Transverse colon (tissue), 4 donors: Measurements from ENCODE around the gene MTHFR.

Experiments used
- CTCF ChIP-seq, 5 experiments: fragments of 200-600 bp in 3 of 5; fragments of 450-650 bp in 2 of 5; sonication (generic) in 3 of 5; IDR thresholded peaks; 1 replicate in 2 of 5; 2 replicates in 3 of 5; pipeline ENCODE4 v1.5.1; 2016 to 2017; ENCODE audit warnings: antibody characterized with exemption in 5 of 5, inconsistent platforms in 3 of 5, mild to moderate bottlenecking in 2 of 5, moderate library complexity in 1 of 5
- EP300 ChIP-seq: sonication (generic); formaldehyde crosslinking; IDR thresholded peaks from one replicate; pipeline ENCODE4 v1.6.1; 2017; ENCODE audit warnings: antibody characterized with exemption, low read depth
- POLR2A ChIP-seq: fragments of 450-650 bp; IDR thresholded peaks from one replicate; pipeline ENCODE4 v1.6.1; 2016; ENCODE audit warnings: antibody characterized with exemption, mild to moderate bottlenecking, moderate library complexity
- POLR2AphosphoS5 ChIP-seq, 3 donors: sonication (generic); formaldehyde crosslinking; IDR thresholded peaks; one replicate each; pipeline ENCODE4 v1.6.1; 2016; ENCODE audit warnings: antibody characterized with exemption in 3 of 3

DNA sequence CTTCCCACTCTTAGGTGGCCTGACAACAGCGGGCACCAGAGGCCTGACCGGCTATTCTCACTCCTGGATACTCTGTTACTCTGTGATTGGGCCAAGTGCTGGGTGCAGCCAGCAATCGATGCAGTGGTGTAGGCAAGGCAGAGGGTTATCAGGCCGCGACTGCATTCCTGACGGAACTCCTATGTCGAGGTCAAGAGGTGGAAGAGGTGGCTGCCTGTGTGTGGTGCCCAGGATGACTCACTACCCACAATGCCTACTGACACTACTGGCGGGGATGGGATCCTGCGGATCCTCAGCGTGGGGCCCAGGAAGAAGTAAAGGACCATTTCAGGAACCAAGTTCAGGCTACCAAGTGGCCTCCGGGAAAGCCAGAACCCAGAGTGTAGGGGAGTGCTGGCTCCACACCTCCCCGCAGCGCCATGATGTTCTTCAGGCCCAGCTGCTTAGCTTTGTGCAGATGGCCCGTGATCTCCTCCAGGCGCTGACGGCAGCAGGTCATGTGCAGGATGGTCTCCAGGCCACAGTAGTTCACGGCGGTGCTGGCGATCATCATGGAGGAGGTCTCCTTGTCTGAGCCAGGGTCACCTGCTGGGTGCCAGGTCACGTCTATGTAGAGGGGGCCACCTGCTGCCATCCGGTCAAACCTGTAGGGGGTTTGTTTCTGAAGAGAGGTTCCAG is 4.9 kb downstream of the MTHFR start:
- TF ChIP-seq POLR2A: no peak
- TF ChIP-seq CTCF (IDR thresholded peaks at IDR 0.05): no peak
- TF ChIP-seq EP300: no peak
- no peak for TF ChIP-seq POLR2AphosphoS5 (IDR thresholded peaks at IDR 0.05)
